A549 (cell line): ENCODE data around the gene OR52D1. TPM values are rescaled to one million over a fixed set of nuclear protein-coding genes. Genes with fewer than 3 reads are reported as not detected.
A peak's percentile ranks its signal among the peaks of the same experiment; 100 is the strongest.

ENCODE experiments used
- ATAC-seq, 2 experiments: fragments of 200-7000 bp in 1 of 2; fragments of >200 bp in 1 of 2; cut with Nextera tagmentation in 1 of 2; cut with Tn5 transposase in 1 of 2; 3 replicates each; pipeline versions ENCODE4 v1.8.0 to v1.9.1; 2018 to 2020; ENCODE audit warnings: mild to moderate bottlenecking in 1 of 2, moderate library complexity in 1 of 2
- CTCF ChIA-PET: fragments of 300-600 bp; sonication (Branson Sonifier 250); formaldehyde crosslinking; extraction: SDS; loops from one replicate; lab custom pipeline; 2021; ENCODE audit warnings: antibody characterized with exemption, inconsistent platforms; lab: Yijun Ruan, JAX
- POLR2A ChIA-PET: fragments of 350-600 bp; formaldehyde crosslinking; extraction: SDS; loops from one replicate; lab custom pipeline; 2021; ENCODE audit warnings: antibody characterized with exemption, inconsistent platforms; lab: Yijun Ruan, JAX
- DNase-seq, 2 experiments: peaks; one replicate each; pipeline versions ENCODE4 v3.0.0 to v3.0.0-alpha.2; 2011 to 2016; ENCODE audit warnings: low read depth in 1 of 2, low spot score in 1 of 2
- FAIRE-seq: peaks from 2 replicates; lab custom pipeline; 2011; peaks lifted over from hg19 to GRCh38; lab: Jason Lieb, UNC
- H3K27ac ChIP-seq, 2 experiments: fragments of >200 bp; sonication (Bioruptor Twin); formaldehyde crosslinking; 3 replicates each; pipeline ENCODE4 v1.5.1; 2016 to 2017
- H3K4me1 ChIP-seq: fragments of >200 bp; sonication (Bioruptor Twin); formaldehyde crosslinking; 3 replicates; pipeline ENCODE4 v1.6.1; 2016
- H3K4me2 ChIP-seq: fragments of >200 bp; sonication (Bioruptor Twin); formaldehyde crosslinking; 3 replicates; pipeline ENCODE4 v1.6.1; 2016
- H3K4me3 ChIP-seq: fragments of >200 bp; sonication (Bioruptor Twin); formaldehyde crosslinking; 3 replicates; pipeline ENCODE4 v1.5.1; 2016
- H3K9me3 ChIP-seq: fragments of >200 bp; sonication (Bioruptor Twin); formaldehyde crosslinking; 3 replicates; pipeline ENCODE4 v1.6.1; 2016
- ATOH8 ChIP-seq: fragments of 250-450 bp; sonication (Bioruptor Pico); IDR thresholded peaks from 2 replicates; pipeline ENCODE4 v1.5.0; 2020; ENCODE audit warnings: low read depth, mild to moderate bottlenecking, moderate library complexity
- CEBPB ChIP-seq, 2 experiments: fragments of >200 bp in 1 of 2; sonication (Bioruptor Twin) in 1 of 2; formaldehyde crosslinking in 1 of 2; IDR thresholded peaks; 2 replicates each; pipeline ENCODE4 v1.6.1; 2012 to 2016
- EHF ChIP-seq: fragments of 250-450 bp; sonication (Bioruptor Pico); IDR thresholded peaks from 2 replicates; pipeline ENCODE4 v1.5.0; 2020; ENCODE audit warnings: mild to moderate bottlenecking
- HEYL ChIP-seq: fragments of 250-450 bp; sonication (Bioruptor Pico); IDR thresholded peaks from 2 replicates; pipeline ENCODE4 v1.8.0; 2021; ENCODE audit warnings: mild to moderate bottlenecking, moderate library complexity
- HMGXB4 ChIP-seq: fragments of 250-450 bp; sonication (Bioruptor Pico); IDR thresholded peaks from 2 replicates; pipeline ENCODE4 v1.5.0; 2021; ENCODE audit warnings: mild to moderate bottlenecking, moderate library complexity, borderline replicate concordance
- HOXB5 ChIP-seq: fragments of 250-450 bp; sonication (Bioruptor Pico); IDR thresholded peaks from 2 replicates; pipeline ENCODE4 v1.5.0; 2020; ENCODE audit warnings: mild to moderate bottlenecking, moderate library complexity
- JUNB ChIP-seq: fragments of >200 bp; sonication (Bioruptor Twin); formaldehyde crosslinking; IDR thresholded peaks from 2 replicates; pipeline ENCODE4 v1.6.1; 2016
- PBX3 ChIP-seq: IDR thresholded peaks from 2 replicates; pipeline ENCODE4 v1.6.1; 2012
- POLR2AphosphoS2 ChIP-seq: conservative IDR thresholded peaks from 2 replicates; pipeline ENCODE4 v1.6.1; 2012; ENCODE audit warnings: low read length, improper control_type of control experiment, inconsistent platforms
- RARB ChIP-seq: fragments of 250-450 bp; sonication (Bioruptor Pico); IDR thresholded peaks from 2 replicates; pipeline ENCODE4 v1.8.0; 2021; ENCODE audit warnings: mild to moderate bottlenecking, moderate library complexity
- RCOR1 ChIP-seq: fragments of 150-350 bp; IDR thresholded peaks from 2 replicates; pipeline ENCODE4 v1.6.1; 2014; ENCODE audit warnings: antibody characterized with exemption, low read length, low read depth
- REST ChIP-seq: fragments of 200-600 bp; sonication (generic); IDR thresholded peaks from 2 replicates; pipeline ENCODE4 v1.6.1; 2016; ENCODE audit warnings: antibody characterized with exemption, mild to moderate bottlenecking, moderate library complexity
- RFX5 ChIP-seq: fragments of 450-650 bp; IDR thresholded peaks from 2 replicates; pipeline ENCODE4 v1.7.1; 2014; ENCODE audit warnings: antibody characterized with exemption, mild to moderate bottlenecking, moderate library complexity
- RNF2 ChIP-seq: fragments of 200-600 bp; sonication (generic); IDR thresholded peaks from 2 replicates; pipeline ENCODE4 v1.6.1; 2016; ENCODE audit warnings: low read depth, mild to moderate bottlenecking, antibody characterized with exemption, moderate library complexity, borderline replicate concordance
- SMC3 ChIP-seq: fragments of >200 bp; sonication (Bioruptor Twin); formaldehyde crosslinking; IDR thresholded peaks from 3 replicates; pipeline ENCODE4 v1.6.1; 2018; ENCODE audit warnings: inconsistent platforms
- SREBF2 ChIP-seq: fragments of 450-650 bp; IDR thresholded peaks from 2 replicates; pipeline ENCODE4 v1.6.1; 2014; ENCODE audit warnings: mild to moderate bottlenecking, moderate library complexity
- TP53 ChIP-seq: fragments of 250-450 bp; sonication (Bioruptor Pico); IDR thresholded peaks from 2 replicates; pipeline ENCODE4 v1.5.0; 2021; ENCODE audit warnings: mild to moderate bottlenecking, moderate library complexity
- USF2 ChIP-seq: fragments of 450-650 bp; IDR thresholded peaks from 2 replicates; pipeline ENCODE4 v1.6.1; 2014; ENCODE audit warnings: antibody characterized with exemption
- ZC3H11A ChIP-seq: fragments of 450-650 bp; IDR thresholded peaks from 2 replicates; pipeline ENCODE4 v1.6.1; 2014; ENCODE audit warnings: antibody characterized with exemption, mild to moderate bottlenecking
- ZFP36 ChIP-seq: fragments of 450-650 bp; IDR thresholded peaks from 2 replicates; pipeline ENCODE4 v1.6.1; 2014; ENCODE audit warnings: borderline replicate concordance; ENCODE audit not compliant: partially characterized antibody
- WGBS: methylation state at CpG from one replicate; pipeline ENCODE4 v1.1.6; 2017; ENCODE audit errors: missing lambda C conversion rate; 5-methylcytosine and 5-hydroxymethylcytosine counted together
- polyA plus RNA-seq, 4 experiments: library from polyadenylated mRNA; depleted of rRNA in 3 of 4; stranded (reverse); fragments of >200 nt; fragmentation: RNase III in 1 of 4; extraction: RNeasy Plus Mini Kit Qiagen cat#74134 plus additional on column Dnase treatment in 1 of 4; gene quantifications; 2 replicates in 3 of 4; 3 replicates in 1 of 4; pipeline ENCODE4 v1.2.3, GENCODE V29; 2011 to 2017

The OR52D1 gene
- polyA plus RNA-seq, 2 of the 4 experiments (the other 2 are of a cell fraction) = not detected

GRCh38 chr11:5531053-5531831 is 42.8 kb downstream of the OR52D1 start:
- H3K4me2 ChIP-seq = no peak overlapping the region
- DNase-seq (no peak), FAIRE-seq (no peak), ATAC-seq (0 out of 6 replicates have a peak, but pooled peaks of 1 of the 2 experiments have one; percentile 17)
- ChIA-PET CTCF (interaction anchor here (0.6 to 0.8 kb wide), 2 partner anchors 25 to 299 kb away, joined by 3 read pairs; no protein-coding TSS in a partner anchor), POLR2A (no interaction called here)
- 55% methylated on average over 2 of the region's 2 CpGs for WGBS
- H3K27ac ChIP-seq = no peak overlapping the region
- no peaks in the 10 kb centered on the region for H3K9me3 ChIP-seq
- no peak overlapping the region for H3K4me3 ChIP-seq
- no peak for TF ChIP-seq SMC3
- no peak for TF ChIP-seq HEYL (CRISPR knock-in tag)
- no peak for TF ChIP-seq HMGXB4
- no peak for TF ChIP-seq ATOH8 (CRISPR knock-in tag)
- no peak for TF ChIP-seq EHF (CRISPR knock-in tag)
- TF ChIP-seq HOXB5 (CRISPR knock-in tag) = no peak
- TF ChIP-seq POLR2AphosphoS2 = no peak
- no peak for TF ChIP-seq RARB (CRISPR knock-in tag)
- no peak for TF ChIP-seq SREBF2
- TF ChIP-seq, all 56 proteins: peak for 0
- no peaks in the 10 kb centered on the region for H3K4me1 ChIP-seq

- ATAC-seq (no peak), DNase-seq (no peak), FAIRE-seq (no peak)
- ChIA-PET POLR2A (no interaction called here), CTCF (no interaction called here)
- Histone ChIP-seq H3K27ac (no peak overlapping the region), H3K4me2 (no peak overlapping the region), H3K9me3 (peaks cover 4% of the 10 kb centered on the region; the same call in 1 of the 3 replicates), H3K4me1 (no peaks in the 10 kb centered on the region), H3K4me3 (no peak overlapping the region)
- WGBS = 0% methylated on average over 1 of the region's 1 CpG
- no peak for TF ChIP-seq USF2
- TF ChIP-seq SREBF2 = no peak
- no peak for TF ChIP-seq RFX5
- no peak for TF ChIP-seq RNF2
- TF ChIP-seq JUNB = no peak
- no peak for TF ChIP-seq PBX3
- TF ChIP-seq ZFP36 = no peak
- TF ChIP-seq ZC3H11A = no peak
- TF ChIP-seq RARB (CRISPR knock-in tag) = no peak
- no peak for TF ChIP-seq CEBPB (IDR thresholded peaks at IDR 0.05)
- TF ChIP-seq TP53 (CRISPR knock-in tag) = no peak
- TF ChIP-seq RCOR1 = no peak
- TF ChIP-seq REST = no peak
These were observed 45.6 kb downstream of the OR52D1 start for GRCh38 chr11:5534046-5534445.
